HepG2 (cell line): ENCODE measurements around the gene HEXD. TPM values are rescaled to one million over a fixed set of nuclear protein-coding genes. Genes with fewer than 3 reads are reported as not detected.

ENCODE experiments used
- ASH2L ChIP-seq: fragments of 300-600, 200-600 bp; sonication (generic); IDR thresholded peaks from 2 replicates; pipeline ENCODE4 v1.7.0; 2017; ENCODE audit warnings: low read depth, mild to moderate bottlenecking, moderate library complexity, mixed read lengths, low read length; ENCODE audit not compliant: insufficient read length
- DNMT1 ChIP-seq: sonication (generic); formaldehyde crosslinking; IDR thresholded peaks from 2 replicates; pipeline ENCODE4 v1.5.1; 2020; ENCODE audit warnings: mild to moderate bottlenecking, missing genetic modification reagents
- FOXA1 ChIP-seq, 2 experiments: fragments of 450-650 bp in 1 of 2; sonication (generic) in 1 of 2; formaldehyde crosslinking in 1 of 2; IDR thresholded peaks; 2 replicates each; pipeline versions ENCODE4 v1.4.0 to v1.6.1; 2016 to 2020; ENCODE audit warnings: missing genetic modification reagents in 1 of 2
- FOXC1 ChIP-seq: sonication (generic); formaldehyde crosslinking; IDR thresholded peaks from 2 replicates; pipeline ENCODE4 v1.8.0; 2022; ENCODE audit warnings: mild to moderate bottlenecking, missing genetic modification reagents, borderline replicate concordance
- FOXO1 ChIP-seq: sonication (generic); formaldehyde crosslinking; IDR thresholded peaks from 2 replicates; pipeline ENCODE4 v1.4.0; 2020; ENCODE audit warnings: missing genetic modification reagents
- PHF5A ChIP-seq: IDR thresholded peaks from one replicate; pipeline ENCODE4 v1.6.1; 2018; ENCODE audit warnings: low read depth, missing genetic modification reagents; ENCODE audit not compliant: unreplicated experiment
- PHF8 ChIP-seq: sonication (generic); formaldehyde crosslinking; IDR thresholded peaks from 2 replicates; pipeline ENCODE4 v1.5.0; 2020; ENCODE audit warnings: missing genetic modification reagents
- RBFOX2 ChIP-seq: fragments of 200-400 bp; formaldehyde crosslinking; IDR thresholded peaks from 2 replicates; pipeline ENCODE4 v1.6.1; 2017; ENCODE audit warnings: low read depth, mild to moderate bottlenecking, low read length
- SALL2 ChIP-seq: sonication (generic); formaldehyde crosslinking; IDR thresholded peaks from 2 replicates; pipeline ENCODE4 v1.8.1; 2023; ENCODE audit warnings: mild to moderate bottlenecking, missing genetic modification reagents, inconsistent platforms
- ZNF556 ChIP-seq: sonication (generic); formaldehyde crosslinking; IDR thresholded peaks from 2 replicates; pipeline ENCODE4 v1.4.0; 2020; ENCODE audit warnings: mild to moderate bottlenecking, missing genetic modification reagents, borderline replicate concordance
- ZNF674 ChIP-seq: sonication (generic); formaldehyde crosslinking; IDR thresholded peaks from 2 replicates; pipeline ENCODE4 v1.5.0; 2020; ENCODE audit warnings: low read depth, mild to moderate bottlenecking, missing genetic modification reagents
- polyA plus RNA-seq, 8 experiments: library from polyadenylated mRNA; depleted of rRNA in 3 of 8; stranded (reverse) in 7 of 8; unstranded in 1 of 8; fragments of >200 nt; fragmentation: Illumina TruSeq in 4 of 8; extraction: Trizol in 4 of 8; gene quantifications; 2 replicates each; pipeline versions ENCODE4 v1.2.1 to v1.2.3, GENCODE V29; 2011 to 2016; ENCODE audit warnings: low read depth in 4 of 8, missing spikeins in 1 of 8, mixed read lengths in 1 of 8; ENCODE audit not compliant: insufficient read depth in 1 of 8
- total RNA-seq, 5 experiments: library from RNA; depleted of rRNA; stranded (reverse); fragments of >200 nt; fragmentation: Illumina TruSeq; extraction: Trizol; gene quantifications; 2 replicates each; pipeline ENCODE4 v1.2.3, GENCODE V29; 2016; ENCODE audit warnings: low read depth in 1 of 5
- TF ChIP-seq, protein P1 (sequence below): IDR thresholded peaks from 2 replicates; pipeline ENCODE4 v1.4.0; 2020; ENCODE audit warnings: mild to moderate bottlenecking, missing genetic modification reagents
- TF ChIP-seq, protein P2 (sequence below): sonication (generic); formaldehyde crosslinking; IDR thresholded peaks from 2 replicates; pipeline ENCODE4 v1.5.1; 2020; ENCODE audit warnings: mild to moderate bottlenecking, missing genetic modification reagents, borderline replicate concordance
- TF ChIP-seq, protein P3 (sequence below): sonication (generic); formaldehyde crosslinking; IDR thresholded peaks from 2 replicates; pipeline ENCODE4 v1.4.0; 2020; ENCODE audit warnings: missing genetic modification reagents, borderline replicate concordance
- TF ChIP-seq, protein P4 (sequence below): sonication (generic); formaldehyde crosslinking; IDR thresholded peaks from 2 replicates; pipeline ENCODE4 v1.8.1; 2022; ENCODE audit warnings: mild to moderate bottlenecking, missing genetic modification reagents

The HEXD gene
- total and polyA plus RNA-seq, 2 of the 13 experiments (the other 11 are each of a cell fraction or from before 2014, with no cell fraction given), result 22.3 to 41.8 TPM

DNA sequence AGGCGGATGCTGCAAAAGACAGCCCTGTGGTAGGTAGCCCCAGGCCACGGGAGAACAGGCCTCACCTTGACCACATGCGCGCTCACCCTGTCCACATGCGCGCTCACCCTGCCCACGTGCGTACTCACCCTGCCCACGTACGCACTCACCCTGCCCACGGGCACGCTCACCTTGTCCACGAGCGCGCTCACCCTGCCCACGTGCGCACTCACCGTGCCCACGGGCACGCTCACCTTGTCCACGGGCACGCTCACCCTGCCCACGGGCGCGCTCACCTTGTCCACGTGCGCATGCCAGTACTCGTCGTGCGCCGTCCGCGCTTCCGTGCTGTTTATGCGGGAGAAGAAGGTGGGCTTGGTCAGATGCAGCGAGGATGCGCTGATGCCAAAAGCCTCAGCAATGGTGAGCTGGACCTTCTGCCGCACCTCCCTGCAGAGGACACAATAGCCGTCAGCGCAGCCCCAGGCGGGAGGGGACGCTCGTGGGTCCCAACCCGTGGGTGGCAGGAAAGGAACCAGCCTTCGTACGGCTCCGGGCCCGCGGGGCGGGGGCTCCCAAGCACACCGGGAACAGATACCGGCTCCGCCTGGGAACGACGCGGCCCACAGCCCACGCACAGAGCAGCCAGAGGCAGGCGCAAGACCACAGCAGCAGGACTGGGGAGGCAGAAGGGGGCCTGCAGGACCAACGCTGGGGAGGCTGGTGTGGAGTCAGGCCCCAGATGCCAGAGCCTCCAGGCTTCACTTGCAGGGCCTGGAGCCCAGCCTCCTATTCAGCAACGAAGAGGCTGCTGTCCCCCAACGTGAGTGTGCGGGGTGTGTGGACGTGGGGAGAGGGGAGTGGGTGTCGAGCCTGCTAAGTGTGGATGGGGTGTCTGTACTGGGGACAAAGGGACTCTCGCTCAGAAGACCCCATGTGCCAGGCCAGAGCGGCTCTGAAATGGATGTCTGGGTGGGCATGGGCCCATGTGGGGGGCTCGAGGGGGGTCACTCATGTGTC is 14.2 kb upstream of the HEXD start (continued):
- TF ChIP-seq, protein P1, sequence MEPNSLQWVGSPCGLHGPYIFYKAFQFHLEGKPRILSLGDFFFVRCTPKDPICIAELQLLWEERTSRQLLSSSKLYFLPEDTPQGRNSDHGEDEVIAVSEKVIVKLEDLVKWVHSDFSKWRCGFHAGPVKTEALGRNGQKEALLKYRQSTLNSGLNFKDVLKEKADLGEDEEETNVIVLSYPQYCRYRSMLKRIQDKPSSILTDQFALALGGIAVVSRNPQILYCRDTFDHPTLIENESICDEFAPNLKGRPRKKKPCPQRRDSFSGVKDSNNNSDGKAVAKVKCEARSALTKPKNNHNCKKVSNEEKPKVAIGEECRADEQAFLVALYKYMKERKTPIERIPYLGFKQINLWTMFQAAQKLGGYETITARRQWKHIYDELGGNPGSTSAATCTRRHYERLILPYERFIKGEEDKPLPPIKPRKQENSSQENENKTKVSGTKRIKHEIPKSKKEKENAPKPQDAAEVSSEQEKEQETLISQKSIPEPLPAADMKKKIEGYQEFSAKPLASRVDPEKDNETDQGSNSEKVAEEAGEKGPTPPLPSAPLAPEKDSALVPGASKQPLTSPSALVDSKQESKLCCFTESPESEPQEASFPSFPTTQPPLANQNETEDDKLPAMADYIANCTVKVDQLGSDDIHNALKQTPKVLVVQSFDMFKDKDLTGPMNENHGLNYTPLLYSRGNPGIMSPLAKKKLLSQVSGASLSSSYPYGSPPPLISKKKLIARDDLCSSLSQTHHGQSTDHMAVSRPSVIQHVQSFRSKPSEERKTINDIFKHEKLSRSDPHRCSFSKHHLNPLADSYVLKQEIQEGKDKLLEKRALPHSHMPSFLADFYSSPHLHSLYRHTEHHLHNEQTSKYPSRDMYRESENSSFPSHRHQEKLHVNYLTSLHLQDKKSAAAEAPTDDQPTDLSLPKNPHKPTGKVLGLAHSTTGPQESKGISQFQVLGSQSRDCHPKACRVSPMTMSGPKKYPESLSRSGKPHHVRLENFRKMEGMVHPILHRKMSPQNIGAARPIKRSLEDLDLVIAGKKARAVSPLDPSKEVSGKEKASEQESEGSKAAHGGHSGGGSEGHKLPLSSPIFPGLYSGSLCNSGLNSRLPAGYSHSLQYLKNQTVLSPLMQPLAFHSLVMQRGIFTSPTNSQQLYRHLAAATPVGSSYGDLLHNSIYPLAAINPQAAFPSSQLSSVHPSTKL, result no peak
- TF ChIP-seq RBFOX2 (0 out of 2 replicates have a peak, but pooled peaks have one; percentile 24), PHF5A (CRISPR knock-in tag) (no peak), ZNF556 (CRISPR knock-in tag) (no peak), DNMT1 (peak; percentile 64; the same call in 1 of the 2 replicates), SALL2 (no peak), FOXC1 (CRISPR knock-in tag) (no peak), FOXA1 (IDR thresholded peaks at IDR 0.05) (no peak), FOXA1 (CRISPR knock-in tag; IDR thresholded peaks at IDR 0.05) (no peak), PHF8 (CRISPR knock-in tag) (no peak), FOXO1 (CRISPR knock-in tag) (no peak), ZNF674 (CRISPR knock-in tag) (no peak), ASH2L (no peak)
- TF ChIP-seq, protein P2, sequence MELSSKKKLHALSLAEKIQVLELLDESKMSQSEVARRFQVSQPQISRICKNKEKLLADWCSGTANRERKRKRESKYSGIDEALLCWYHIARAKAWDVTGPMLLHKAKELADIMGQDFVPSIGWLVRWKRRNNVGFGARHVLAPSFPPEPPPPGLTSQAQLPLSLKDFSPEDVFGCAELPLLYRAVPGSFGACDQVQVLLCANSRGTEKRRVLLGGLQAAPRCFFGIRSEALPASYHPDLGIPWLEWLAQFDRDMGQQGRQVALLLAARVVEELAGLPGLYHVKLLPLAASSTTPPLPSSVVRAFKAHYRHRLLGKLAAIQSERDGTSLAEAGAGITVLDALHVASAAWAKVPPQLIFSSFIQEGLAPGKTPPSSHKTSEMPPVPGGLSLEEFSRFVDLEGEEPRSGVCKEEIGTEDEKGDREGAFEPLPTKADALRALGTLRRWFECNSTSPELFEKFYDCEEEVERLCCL, result no peak
- TF ChIP-seq, protein P3, sequence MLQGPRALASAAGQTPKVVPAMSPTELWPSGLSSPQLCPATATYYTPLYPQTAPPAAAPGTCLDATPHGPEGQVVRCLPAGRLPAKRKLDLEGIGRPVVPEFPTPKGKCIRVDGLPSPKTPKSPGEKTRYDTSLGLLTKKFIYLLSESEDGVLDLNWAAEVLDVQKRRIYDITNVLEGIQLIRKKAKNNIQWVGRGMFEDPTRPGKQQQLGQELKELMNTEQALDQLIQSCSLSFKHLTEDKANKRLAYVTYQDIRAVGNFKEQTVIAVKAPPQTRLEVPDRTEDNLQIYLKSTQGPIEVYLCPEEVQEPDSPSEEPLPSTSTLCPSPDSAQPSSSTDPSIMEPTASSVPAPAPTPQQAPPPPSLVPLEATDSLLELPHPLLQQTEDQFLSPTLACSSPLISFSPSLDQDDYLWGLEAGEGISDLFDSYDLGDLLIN (CRISPR knock-in tag), result no peak
- TF ChIP-seq, protein P4, sequence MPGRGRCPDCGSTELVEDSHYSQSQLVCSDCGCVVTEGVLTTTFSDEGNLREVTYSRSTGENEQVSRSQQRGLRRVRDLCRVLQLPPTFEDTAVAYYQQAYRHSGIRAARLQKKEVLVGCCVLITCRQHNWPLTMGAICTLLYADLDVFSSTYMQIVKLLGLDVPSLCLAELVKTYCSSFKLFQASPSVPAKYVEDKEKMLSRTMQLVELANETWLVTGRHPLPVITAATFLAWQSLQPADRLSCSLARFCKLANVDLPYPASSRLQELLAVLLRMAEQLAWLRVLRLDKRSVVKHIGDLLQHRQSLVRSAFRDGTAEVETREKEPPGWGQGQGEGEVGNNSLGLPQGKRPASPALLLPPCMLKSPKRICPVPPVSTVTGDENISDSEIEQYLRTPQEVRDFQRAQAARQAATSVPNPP (CRISPR knock-in tag), result no peak
- TF ChIP-seq, all 625 proteins: peak for 8
